ENCODE measurements around the gene ARCN1. TPM values are rescaled to one million over a fixed set of nuclear protein-coding genes. Genes with fewer than 3 reads are reported as not detected.

ARCN1 gene
- total RNA-seq, 1 experiment from 2014 or later, result 122 TPM

DNA sequence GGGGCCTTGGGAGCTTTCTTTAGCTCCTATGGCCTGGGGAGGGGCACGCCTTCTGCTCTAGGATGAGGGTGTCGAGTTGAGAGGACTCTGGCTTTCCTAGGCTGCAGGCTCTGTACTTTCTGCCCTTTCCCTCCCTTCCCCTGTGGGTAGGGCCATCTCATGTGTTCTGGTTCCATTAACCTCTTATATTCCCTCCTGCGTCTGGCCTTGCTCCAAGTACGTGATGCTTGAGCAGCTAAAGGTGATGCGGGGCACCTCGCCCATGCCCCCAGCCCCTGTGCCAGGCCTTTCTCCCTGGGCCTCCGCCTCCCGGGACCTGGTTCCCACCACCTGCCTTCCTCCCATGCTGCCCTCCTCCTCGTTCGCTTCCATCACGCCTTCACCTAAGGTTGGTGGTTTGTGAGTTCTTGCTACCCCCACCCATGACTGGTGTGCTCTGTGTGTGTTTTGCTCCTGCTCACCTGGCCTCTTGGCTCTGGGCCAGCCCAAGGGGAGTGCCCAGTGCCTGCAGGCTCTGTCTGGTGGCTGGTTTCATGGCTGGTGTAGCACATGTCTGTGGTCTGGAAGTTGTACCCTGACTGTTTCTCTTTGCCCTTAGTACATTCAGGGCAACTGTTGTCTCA lies 69.3 kb downstream of the ARCN1 start:
- Histone ChIP-seq H3K9me2 (replicated peaks; ENCODE audit: low read length) (no peaks in the 10 kb centered on the region), H3K27ac (ENCODE audit: low read length) (no peak overlapping the region), H3K4me3 (ENCODE audit: low read length) (no peak overlapping the region), H3K36me3 (ENCODE audit: low read depth, low read length) (peaks cover 11% of the 10 kb centered on the region; the same call in 1 of the 2 replicates), H2AFZ (ENCODE audit: low read length) (no peak overlapping the region), H3K9me3 (ENCODE audit: low read length) (no peaks in the 10 kb centered on the region), H3K9ac (ENCODE audit: low read length) (no peak overlapping the region), H3F3A (ENCODE audit: low read length, unreplicated experiment) (no peaks in the 10 kb centered on the region), H4K20me1 (ENCODE audit: low read length) (no peaks in the 10 kb centered on the region), H3K4me2 (ENCODE audit: low read length) (no peak overlapping the region), H3K79me2 (ENCODE audit: low read length) (no peaks in the 10 kb centered on the region), H3K27me3 (ENCODE audit: low read length) (no peaks in the 10 kb centered on the region), H3K4me1 (ENCODE audit: insufficient read depth, low read length) (no peaks in the 10 kb centered on the region; the same call in 1 of the 2 replicates)
- DNase-seq (peak; percentile 57), ATAC-seq (peak; percentile 44; the same call in 1 of the 2 replicates)
- CTCF ChIA-PET, result no interaction called here
- intact Hi-C loops (cut with micrococcal nuclease), result no loop called here
- TF ChIP-seq EZH2phosphoT487 (IDR thresholded peaks at IDR 0.05; ENCODE audit: borderline replicate concordance, low read length) (no peak), EZH2 (IDR thresholded peaks at IDR 0.05; ENCODE audit: low read length, unreplicated experiment) (no peak)
- TF ChIP-seq, protein P1, sequence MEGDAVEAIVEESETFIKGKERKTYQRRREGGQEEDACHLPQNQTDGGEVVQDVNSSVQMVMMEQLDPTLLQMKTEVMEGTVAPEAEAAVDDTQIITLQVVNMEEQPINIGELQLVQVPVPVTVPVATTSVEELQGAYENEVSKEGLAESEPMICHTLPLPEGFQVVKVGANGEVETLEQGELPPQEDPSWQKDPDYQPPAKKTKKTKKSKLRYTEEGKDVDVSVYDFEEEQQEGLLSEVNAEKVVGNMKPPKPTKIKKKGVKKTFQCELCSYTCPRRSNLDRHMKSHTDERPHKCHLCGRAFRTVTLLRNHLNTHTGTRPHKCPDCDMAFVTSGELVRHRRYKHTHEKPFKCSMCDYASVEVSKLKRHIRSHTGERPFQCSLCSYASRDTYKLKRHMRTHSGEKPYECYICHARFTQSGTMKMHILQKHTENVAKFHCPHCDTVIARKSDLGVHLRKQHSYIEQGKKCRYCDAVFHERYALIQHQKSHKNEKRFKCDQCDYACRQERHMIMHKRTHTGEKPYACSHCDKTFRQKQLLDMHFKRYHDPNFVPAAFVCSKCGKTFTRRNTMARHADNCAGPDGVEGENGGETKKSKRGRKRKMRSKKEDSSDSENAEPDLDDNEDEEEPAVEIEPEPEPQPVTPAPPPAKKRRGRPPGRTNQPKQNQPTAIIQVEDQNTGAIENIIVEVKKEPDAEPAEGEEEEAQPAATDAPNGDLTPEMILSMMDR (conservative IDR thresholded peaks at IDR 0.05; ENCODE audit: low read depth, low read length), result no peak
- POLR2A ChIA-PET (ENCODE audit: unreplicated experiment), result no interaction called here
- no TSS peak for BruUV-seq (replicated peaks)

DNA sequence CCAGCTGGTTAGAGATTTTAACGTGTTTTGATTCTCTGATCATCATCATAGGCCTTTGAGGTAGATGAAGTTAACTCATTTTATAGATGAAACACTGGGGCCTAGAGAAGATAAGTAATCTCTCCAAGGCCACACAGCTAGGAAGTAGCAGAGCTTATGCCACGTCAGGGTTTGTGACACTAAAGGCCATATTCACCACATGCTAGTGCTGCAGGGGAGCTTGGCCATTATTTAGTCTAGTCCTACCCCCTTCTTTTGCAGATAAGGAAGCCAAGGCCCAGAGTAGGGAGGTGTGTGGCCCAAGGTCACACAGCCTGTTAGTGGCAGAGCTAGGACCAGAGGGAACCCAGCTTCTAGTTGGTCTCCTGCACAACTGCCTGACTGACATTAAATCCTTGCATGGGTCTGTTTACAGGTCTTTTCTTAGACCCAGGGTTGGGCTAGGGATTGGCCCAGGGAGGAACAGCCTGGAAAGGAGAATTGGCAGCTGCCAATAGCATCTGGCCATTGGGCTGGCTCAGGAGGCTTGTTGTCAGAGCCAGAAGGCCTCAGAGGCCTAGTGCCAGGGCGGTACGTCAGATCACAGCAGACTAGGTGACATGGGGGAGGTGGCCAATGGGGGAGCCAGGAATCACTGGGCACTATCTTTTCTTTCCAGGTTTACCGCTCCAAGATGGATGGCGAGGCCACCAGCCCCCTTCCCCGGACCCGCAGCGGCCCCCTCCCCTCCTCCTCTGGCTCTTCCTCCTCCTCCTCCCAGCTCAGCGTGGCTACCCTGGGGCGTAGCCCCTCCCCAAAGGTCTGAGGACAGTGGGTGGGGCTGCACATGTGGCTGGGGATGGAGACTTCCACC lies 71.2 kb downstream of the ARCN1 start:
- no peak for TF ChIP-seq EZH2 (IDR thresholded peaks at IDR 0.05; ENCODE audit: low read length, unreplicated experiment)
- Histone ChIP-seq H3K79me2 (ENCODE audit: low read length) (no peaks in the 10 kb centered on the region), H3K9me2 (replicated peaks; ENCODE audit: low read length) (no peaks in the 10 kb centered on the region), H3K4me1 (ENCODE audit: insufficient read depth, low read length) (no peaks in the 10 kb centered on the region; the same call in 1 of the 2 replicates), H2AFZ (ENCODE audit: low read length) (no peak overlapping the region), H4K20me1 (ENCODE audit: low read length) (no peaks in the 10 kb centered on the region), H3F3A (ENCODE audit: low read length, unreplicated experiment) (no peaks in the 10 kb centered on the region), H3K36me3 (ENCODE audit: low read depth, low read length) (peaks cover 11% of the 10 kb centered on the region; the same call in 1 of the 2 replicates), H3K9me3 (ENCODE audit: low read length) (no peaks in the 10 kb centered on the region), H3K9ac (ENCODE audit: low read length) (no peak overlapping the region), H3K4me3 (ENCODE audit: low read length) (no peak overlapping the region), H3K4me2 (ENCODE audit: low read length) (no peak overlapping the region), H3K27ac (ENCODE audit: low read length) (no peak overlapping the region), H3K27me3 (ENCODE audit: low read length) (no peaks in the 10 kb centered on the region)
- POLR2A ChIA-PET (ENCODE audit: unreplicated experiment), result no interaction called here
- DNase-seq, result no peak
- CTCF ChIA-PET, result no interaction called here
- BruUV-seq (replicated peaks), result no TSS peak
- ATAC-seq, result no peak
- intact Hi-C loops (cut with micrococcal nuclease), result no loop called here

DNA sequence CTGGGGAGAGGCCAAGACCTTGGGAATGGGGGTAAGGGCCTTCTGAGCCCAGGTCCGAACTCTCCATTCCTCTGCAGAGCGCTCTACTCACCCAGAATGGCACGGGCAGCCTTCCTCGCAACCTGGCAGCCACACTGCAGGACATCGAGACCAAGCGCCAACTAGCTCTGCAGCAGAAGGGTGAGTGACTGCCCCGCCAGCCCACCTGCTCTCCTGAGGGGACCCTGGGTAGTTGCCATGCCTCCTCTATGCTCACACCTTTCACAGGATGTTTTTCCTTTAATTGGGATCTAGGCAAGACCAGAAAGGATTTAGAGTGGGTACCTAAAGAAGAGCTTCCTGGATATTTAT lies 71.8 kb downstream of the ARCN1 start:
- Histone ChIP-seq H3K79me2 (ENCODE audit: low read length) (no peaks in the 10 kb centered on the region), H2AFZ (ENCODE audit: low read length) (no peak overlapping the region), H3K9ac (ENCODE audit: low read length) (no peak overlapping the region), H3K9me3 (ENCODE audit: low read length) (no peaks in the 10 kb centered on the region), H3K4me1 (ENCODE audit: insufficient read depth, low read length) (no peaks in the 10 kb centered on the region; the same call in 1 of the 2 replicates), H3F3A (ENCODE audit: low read length, unreplicated experiment) (no peaks in the 10 kb centered on the region), H3K9me2 (replicated peaks; ENCODE audit: low read length) (no peaks in the 10 kb centered on the region), H4K20me1 (ENCODE audit: low read length) (no peaks in the 10 kb centered on the region), H3K4me2 (ENCODE audit: low read length) (no peak overlapping the region), H3K36me3 (ENCODE audit: low read depth, low read length) (peaks cover 11% of the 10 kb centered on the region; the same call in 1 of the 2 replicates), H3K27me3 (ENCODE audit: low read length) (no peaks in the 10 kb centered on the region), H3K27ac (ENCODE audit: low read length) (no peak overlapping the region), H3K4me3 (ENCODE audit: low read length) (no peak overlapping the region)
- no peak for TF ChIP-seq EZH2 (IDR thresholded peaks at IDR 0.05; ENCODE audit: low read length, unreplicated experiment)
- TF ChIP-seq, protein P1 (conservative IDR thresholded peaks at IDR 0.05; ENCODE audit: low read depth, low read length), result no peak
- no peak for TF ChIP-seq EZH2phosphoT487 (IDR thresholded peaks at IDR 0.05; ENCODE audit: borderline replicate concordance, low read length)
- ChIA-PET CTCF (no interaction called here), POLR2A (ENCODE audit: unreplicated experiment) (no interaction called here)
- intact Hi-C loops (cut with micrococcal nuclease), result no loop called here
- no peak for DNase-seq
- BruUV-seq (replicated peaks), result no TSS peak
- no peak for ATAC-seq
